GM10266 (cell line): ENCODE results near the gene WDR48.

Experiments
- DNase-seq: peaks from one replicate; pipeline ENCODE4 v3.0.0; 2012; ENCODE audit errors: extremely low spot score
- CTCF ChIP-seq: IDR thresholded peaks from 2 replicates; pipeline ENCODE4 v1.5.1; 2012; ENCODE audit warnings: mild to moderate bottlenecking, low read depth; ENCODE audit not compliant: control insufficient read depth, insufficient read depth; ENCODE audit errors: missing control alignments

The WDR48 gene

GRCh38 chr3:39100500-39100886, 48.7 kb downstream of the WDR48 start:
- TF ChIP-seq CTCF: no peak
- no peak for DNase-seq

- peak; percentile 81 for TF ChIP-seq CTCF
- DNase-seq: peak; percentile 79
Observed at GRCh38 chr3:39101022-39101689, 49.3 kb downstream of the WDR48 start.

GRCh38 chr3:39102504-39103323, 50.9 kb downstream of the WDR48 start:
- no peak for TF ChIP-seq CTCF
- no peak for DNase-seq

GRCh38 chr3:39103324-39103693, 51.5 kb downstream of the WDR48 start:
- DNase-seq: no peak
- TF ChIP-seq CTCF: peak; percentile 10

- no peak for TF ChIP-seq CTCF
Observed at GRCh38 chr3:39103791-39104552, 52.2 kb downstream of the WDR48 start.

GRCh38 chr3:39104961-39105686, 53.3 kb downstream of the WDR48 start:
- no peak for DNase-seq
- no peak for TF ChIP-seq CTCF

More at GRCh38 chr3:39103791-39104552, 52.2 kb downstream of the WDR48 start:
- no peak for DNase-seq
